ENCODE data around the gene PSPH.
A peak's percentile ranks its signal among the peaks of the same experiment; 100 is the strongest.

The PSPH gene

GRCh38 chr7:55966851-55967250, 84.4 kb downstream of the PSPH start:
- Histone ChIP-seq H3K27ac (ENCODE audit: low read length) (no peak overlapping the region), H3K36me3 (ENCODE audit: control insufficient read depth in 2 of 2, insufficient read depth in 2 of 2, low read length in 2 of 2) (peaks cover 0 to 8% of the 10 kb centered on the region in 2 donors), H3K4me1 (ENCODE audit: control insufficient read depth, insufficient read depth, low read length) (peaks cover 22% of the 10 kb centered on the region), H3K27me3 (ENCODE audit: control insufficient read depth in 1 of 2, insufficient read depth in 2 of 2, low read length in 2 of 2) (no peaks in the 10 kb centered on the region), H3K4me3 (ENCODE audit: low read length in 2 of 2) (no peak overlapping the region), H3K9me3 (ENCODE audit: control insufficient read depth in 2 of 2, low read length in 2 of 2) (no peaks in the 10 kb centered on the region), H3K9ac (ENCODE audit: low read length in 2 of 2) (no peak overlapping the region)

DNA sequence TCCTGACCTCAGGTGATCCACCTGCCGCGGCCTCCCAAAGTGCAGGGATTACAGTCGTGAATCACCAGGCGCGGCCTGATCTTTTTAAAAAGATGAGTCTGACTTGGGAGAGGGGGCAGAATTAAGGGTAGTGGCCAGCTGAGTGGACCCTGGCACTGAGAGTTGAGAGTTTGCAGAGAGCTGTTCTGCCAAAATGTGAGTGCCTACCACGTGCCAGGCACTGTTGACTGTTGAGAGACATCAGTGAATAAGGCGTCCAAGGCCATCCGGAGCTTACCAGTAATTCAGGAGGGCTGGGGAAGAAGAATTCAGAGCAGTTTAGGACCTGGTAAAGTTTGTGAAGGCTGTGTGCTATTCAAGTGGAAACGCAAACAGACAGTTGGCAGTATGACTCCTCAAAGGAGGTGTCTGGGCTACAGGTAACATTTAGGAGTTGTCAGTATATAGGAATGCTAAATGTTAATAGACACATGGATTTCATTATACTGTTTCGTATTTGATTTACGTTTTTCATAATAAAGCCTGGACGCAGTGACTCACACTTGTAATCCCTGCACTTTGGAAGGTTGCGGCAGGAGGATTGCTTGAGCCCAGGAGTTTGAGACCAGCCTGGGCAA, 85.3 kb downstream of the PSPH start:
- Histone ChIP-seq H3K9ac (ENCODE audit: low read length in 2 of 2) (no peak overlapping the region), H3K36me3 (ENCODE audit: control insufficient read depth in 2 of 2, insufficient read depth in 2 of 2, low read length in 2 of 2) (peaks cover 0 to 8% of the 10 kb centered on the region in 2 donors), H3K27ac (ENCODE audit: low read length) (no peak overlapping the region), H3K9me3 (ENCODE audit: control insufficient read depth in 2 of 2, low read length in 2 of 2) (no peaks in the 10 kb centered on the region), H3K4me1 (ENCODE audit: control insufficient read depth, insufficient read depth, low read length) (peaks cover 22% of the 10 kb centered on the region), H3K4me3 (ENCODE audit: low read length in 2 of 2) (peak overlapping the region in 1 of 2 donors; percentile 84), H3K27me3 (ENCODE audit: control insufficient read depth in 1 of 2, insufficient read depth in 2 of 2, low read length in 2 of 2) (no peaks in the 10 kb centered on the region)

GRCh38 chr7:55965100-55965470, 86.2 kb downstream of the PSPH start:
- Histone ChIP-seq H3K9me3 (ENCODE audit: control insufficient read depth in 2 of 2, low read length in 2 of 2) (no peaks in the 10 kb centered on the region), H3K4me1 (ENCODE audit: control insufficient read depth, insufficient read depth, low read length) (peaks cover 19% of the 10 kb centered on the region), H3K9ac (ENCODE audit: low read length in 2 of 2) (peak overlapping the region; percentile 74 to 82), H3K4me3 (ENCODE audit: low read length in 2 of 2) (peak overlapping the region; percentile 44 to 84), H3K36me3 (ENCODE audit: control insufficient read depth in 2 of 2, insufficient read depth in 2 of 2, low read length in 2 of 2) (peaks cover 0 to 5% of the 10 kb centered on the region in 2 donors), H3K27ac (ENCODE audit: low read length) (peak overlapping the region; percentile 84), H3K27me3 (ENCODE audit: control insufficient read depth in 1 of 2, insufficient read depth in 2 of 2, low read length in 2 of 2) (no peaks in the 10 kb centered on the region)

GRCh38 chr7:55964261-55965099, 86.8 kb downstream of the PSPH start, which contains the start of gene NIPSNAP2:
Gene NIPSNAP2 (plus strand): TSS chr7:55964585. CDS start chr7:55964610, 25 bp downstream.
- peak within 1 kb of the TSS; percentile 84 for H3K27ac ChIP-seq (ENCODE audit: low read length)
- peak within 1 kb of the TSS; percentile 74 to 84 for H3K9ac ChIP-seq (ENCODE audit: low read length in 2 of 2)
- peaks cover 0 to 5% of the 10 kb centered on the region in 2 donors for H3K36me3 ChIP-seq (ENCODE audit: control insufficient read depth in 2 of 2, insufficient read depth in 2 of 2, low read length in 2 of 2)
- peak within 1 kb of the TSS; percentile 53 to 84 for H3K4me3 ChIP-seq (ENCODE audit: low read length in 2 of 2)
- no peaks in the 10 kb centered on the region for H3K9me3 ChIP-seq (ENCODE audit: control insufficient read depth in 2 of 2, low read length in 2 of 2)
- no peaks in the 10 kb centered on the region for H3K27me3 ChIP-seq (ENCODE audit: control insufficient read depth in 1 of 2, insufficient read depth in 2 of 2, low read length in 2 of 2)
- H3K4me1 ChIP-seq (ENCODE audit: control insufficient read depth, insufficient read depth, low read length): peaks cover 19% of the 10 kb centered on the region

DNA sequence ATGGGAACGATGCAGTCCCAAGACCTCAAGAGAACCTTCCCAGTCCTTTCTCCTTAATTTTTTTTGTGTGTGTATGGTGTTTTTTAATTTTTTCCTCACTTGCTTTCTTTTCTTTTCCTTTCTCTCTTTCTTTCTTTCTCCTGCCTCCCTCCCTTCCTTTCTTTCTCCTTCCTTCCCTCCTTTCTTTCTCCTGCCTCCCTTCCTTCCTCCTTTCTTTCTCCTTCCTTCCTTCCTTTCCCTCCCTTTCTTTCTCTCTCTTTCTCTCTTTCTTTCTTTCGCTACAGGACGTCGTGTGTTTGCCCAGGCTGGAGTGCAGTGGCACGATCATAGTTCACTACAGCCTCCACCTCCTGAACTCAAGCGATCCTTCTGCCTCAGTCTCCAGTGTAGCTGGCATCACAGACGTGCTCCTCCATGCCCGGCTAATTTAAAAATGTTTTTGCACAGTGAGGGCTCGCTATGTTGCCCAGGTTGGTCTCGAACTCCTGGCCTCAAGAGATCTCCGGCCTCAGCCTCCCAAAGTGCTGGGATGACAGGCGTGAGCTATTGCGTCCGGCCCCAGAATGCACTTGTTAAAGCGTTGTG, 87.6 kb downstream of the PSPH start:
- peak overlapping the region; percentile 50 to 84 for H3K9ac ChIP-seq (ENCODE audit: low read length in 2 of 2)
- peaks cover 0 to 2% of the 10 kb centered on the region in 2 donors for H3K36me3 ChIP-seq (ENCODE audit: control insufficient read depth in 2 of 2, insufficient read depth in 2 of 2, low read length in 2 of 2)
- H3K27ac ChIP-seq (ENCODE audit: low read length): peak overlapping the region; percentile 78
- peaks cover 19% of the 10 kb centered on the region for H3K4me1 ChIP-seq (ENCODE audit: control insufficient read depth, insufficient read depth, low read length)
- peak overlapping the region; percentile 53 to 84 for H3K4me3 ChIP-seq (ENCODE audit: low read length in 2 of 2)
- no peaks in the 10 kb centered on the region for H3K9me3 ChIP-seq (ENCODE audit: control insufficient read depth in 2 of 2, low read length in 2 of 2)
- no peaks in the 10 kb centered on the region for H3K27me3 ChIP-seq (ENCODE audit: control insufficient read depth in 1 of 2, insufficient read depth in 2 of 2, low read length in 2 of 2)

GRCh38 chr7:55962014-55962413, 89.2 kb downstream of the PSPH start:
- Histone ChIP-seq H3K27ac (ENCODE audit: low read length) (no peak overlapping the region), H3K4me1 (ENCODE audit: control insufficient read depth, insufficient read depth, low read length) (peaks cover 19% of the 10 kb centered on the region), H3K9me3 (ENCODE audit: control insufficient read depth in 2 of 2, low read length in 2 of 2) (no peaks in the 10 kb centered on the region), H3K36me3 (ENCODE audit: control insufficient read depth in 2 of 2, insufficient read depth in 2 of 2, low read length in 2 of 2) (peaks cover 0 to 2% of the 10 kb centered on the region in 2 donors), H3K9ac (ENCODE audit: low read length in 2 of 2) (no peak overlapping the region), H3K4me3 (ENCODE audit: low read length in 2 of 2) (no peak overlapping the region), H3K27me3 (ENCODE audit: control insufficient read depth in 1 of 2, insufficient read depth in 2 of 2, low read length in 2 of 2) (no peaks in the 10 kb centered on the region)

All from stomach smooth muscle (tissue), 2 donors.